ENCODE data around the gene IL12B.
A peak's percentile ranks its signal among the peaks of the same experiment; 100 is the strongest.

Gene IL12B

DNA sequence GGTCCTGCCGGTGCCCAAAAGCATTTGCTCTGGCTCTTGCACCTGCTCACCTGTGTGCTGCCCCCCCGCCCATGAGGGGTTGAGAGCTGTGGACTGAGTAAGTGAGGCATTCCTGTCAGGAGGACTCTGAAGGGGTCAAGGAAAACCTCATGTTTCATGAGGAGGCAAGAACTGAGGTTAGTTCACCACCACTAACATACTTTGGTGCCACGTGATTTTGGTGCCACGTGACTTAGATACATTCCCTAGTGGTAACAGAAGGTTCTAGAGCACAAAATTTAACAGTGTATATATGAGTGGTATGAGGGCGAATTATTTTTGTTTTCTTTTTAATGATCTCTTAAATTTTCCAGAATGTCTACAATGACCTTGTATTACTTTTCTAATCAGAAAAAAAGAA, 6.3 kb upstream of the IL12B start:
- Histone ChIP-seq H3K27ac (replicated peaks; ENCODE audit: low read length) (no peak overlapping the region), H3K14ac (ENCODE audit: low read length) (no peak overlapping the region), H2BK12ac (ENCODE audit: low read length) (no peak overlapping the region), H2AFZ (ENCODE audit: low read length) (no peak overlapping the region), H3K18ac (ENCODE audit: low read length) (no peak overlapping the region), H3K23ac (ENCODE audit: low read depth, low read length, poor library complexity) (no peak overlapping the region), H4K8ac (ENCODE audit: low read depth, low read length) (no peak overlapping the region), H3K79me1 (ENCODE audit: low read depth, low read length) (no peaks in the 10 kb centered on the region), H2BK15ac (ENCODE audit: low read length) (no peak overlapping the region), H3K4me1 (ENCODE audit: control insufficient read depth in 2 of 2, insufficient read depth in 1 of 2, low read depth in 1 of 2, low read length in 2 of 2) (no peaks in the 10 kb centered on the region), H3K27me3 (ENCODE audit: control insufficient read depth in 3 of 3, insufficient read depth in 3 of 3, low read depth in 1 of 3, low read length in 3 of 3) (peaks cover 0 to 10% (median 0%) of the 10 kb centered on the region in 3 experiments), H3K9ac (ENCODE audit: low read depth, low read length, poor library complexity) (no peak overlapping the region), H3K4ac (ENCODE audit: low read length) (no peak overlapping the region), H3K4me3 (ENCODE audit: low read length in 2 of 2) (no peak overlapping the region), H4K91ac (ENCODE audit: low read depth, low read length, poor library complexity) (no peak overlapping the region), H2BK120ac (ENCODE audit: low read depth, low read length) (no peak overlapping the region), H3K9me3 (replicated peaks in 1 of 2; ENCODE audit: control insufficient read depth in 2 of 2, insufficient read depth in 1 of 2, low read depth in 1 of 2, low read length in 2 of 2) (no peaks in the 10 kb centered on the region), H2AK5ac (ENCODE audit: low read depth, low read length) (no peak overlapping the region), H3K4me2 (ENCODE audit: insufficient read depth, low read length, poor library complexity, severe bottlenecking) (no peak overlapping the region), H3K36me3 (replicated peaks in 1 of 2; ENCODE audit: control insufficient read depth in 2 of 2, insufficient read depth in 2 of 2, low read length in 2 of 2) (no peaks in the 10 kb centered on the region), H2BK5ac (ENCODE audit: low read length) (no peak overlapping the region)
- no peak for DNase-seq (ENCODE audit: low spot score)
- no CpG with 5 or more reads among the region's 5 CpGs for WGBS, 2 donors (ENCODE audit: extremely low coverage in 2 of 2, insufficient read length in 2 of 2, insufficient replicate concordance in 1 of 2)

DNA sequence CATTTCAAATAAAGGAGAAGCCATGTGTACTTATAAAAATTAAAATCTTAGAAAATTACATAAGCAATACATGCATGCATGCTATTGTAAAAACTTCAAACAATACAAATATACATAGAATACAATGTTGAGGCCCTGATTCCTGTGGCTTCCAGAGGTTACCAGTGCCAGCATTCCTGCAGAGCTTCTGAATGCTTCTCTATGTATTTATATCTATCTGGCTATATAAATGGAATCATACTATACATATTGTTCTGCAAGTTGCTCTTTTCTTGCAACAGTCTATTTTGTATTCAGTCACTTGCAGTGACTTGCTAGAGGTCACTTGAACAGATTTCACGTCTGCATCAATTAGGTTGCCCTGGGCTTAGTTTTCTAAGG, 3.2 kb upstream of the IL12B start:
- Histone ChIP-seq H3K4ac (ENCODE audit: low read length) (no peak overlapping the region), H4K8ac (ENCODE audit: low read depth, low read length) (no peak overlapping the region), H4K91ac (ENCODE audit: low read depth, low read length, poor library complexity) (no peak overlapping the region), H2BK15ac (ENCODE audit: low read length) (no peak overlapping the region), H3K36me3 (replicated peaks in 1 of 2; ENCODE audit: control insufficient read depth in 2 of 2, insufficient read depth in 2 of 2, low read length in 2 of 2) (no peaks in the 10 kb centered on the region), H2AK5ac (ENCODE audit: low read depth, low read length) (no peak overlapping the region), H3K4me2 (ENCODE audit: insufficient read depth, low read length, poor library complexity, severe bottlenecking) (no peak overlapping the region), H3K79me1 (ENCODE audit: low read depth, low read length) (no peaks in the 10 kb centered on the region), H2AFZ (ENCODE audit: low read length) (no peak overlapping the region), H3K14ac (ENCODE audit: low read length) (no peak overlapping the region), H2BK12ac (ENCODE audit: low read length) (no peak overlapping the region), H3K27me3 (ENCODE audit: control insufficient read depth in 3 of 3, insufficient read depth in 3 of 3, low read depth in 1 of 3, low read length in 3 of 3) (peaks cover 0 to 32% (median 0%) of the 10 kb centered on the region in 3 experiments), H3K4me1 (ENCODE audit: control insufficient read depth in 2 of 2, insufficient read depth in 1 of 2, low read depth in 1 of 2, low read length in 2 of 2) (peaks cover 0 to 1% of the 10 kb centered on the region in 2 donors), H3K18ac (ENCODE audit: low read length) (no peak overlapping the region), H3K9me3 (replicated peaks in 1 of 2; ENCODE audit: control insufficient read depth in 2 of 2, insufficient read depth in 1 of 2, low read depth in 1 of 2, low read length in 2 of 2) (no peaks in the 10 kb centered on the region), H2BK5ac (ENCODE audit: low read length) (no peak overlapping the region), H3K23ac (ENCODE audit: low read depth, low read length, poor library complexity) (no peak overlapping the region), H3K4me3 (ENCODE audit: low read length in 2 of 2) (no peak overlapping the region), H2BK120ac (ENCODE audit: low read depth, low read length) (no peak overlapping the region), H3K9ac (ENCODE audit: low read depth, low read length, poor library complexity) (no peak overlapping the region), H3K27ac (replicated peaks; ENCODE audit: low read length) (no peak overlapping the region)
- no peak for DNase-seq (ENCODE audit: low spot score)
- WGBS, 2 donors (ENCODE audit: extremely low coverage in 2 of 2, insufficient read length in 2 of 2, insufficient replicate concordance in 1 of 2) = no CpG with 5 or more reads among the region's 1 CpG

DNA sequence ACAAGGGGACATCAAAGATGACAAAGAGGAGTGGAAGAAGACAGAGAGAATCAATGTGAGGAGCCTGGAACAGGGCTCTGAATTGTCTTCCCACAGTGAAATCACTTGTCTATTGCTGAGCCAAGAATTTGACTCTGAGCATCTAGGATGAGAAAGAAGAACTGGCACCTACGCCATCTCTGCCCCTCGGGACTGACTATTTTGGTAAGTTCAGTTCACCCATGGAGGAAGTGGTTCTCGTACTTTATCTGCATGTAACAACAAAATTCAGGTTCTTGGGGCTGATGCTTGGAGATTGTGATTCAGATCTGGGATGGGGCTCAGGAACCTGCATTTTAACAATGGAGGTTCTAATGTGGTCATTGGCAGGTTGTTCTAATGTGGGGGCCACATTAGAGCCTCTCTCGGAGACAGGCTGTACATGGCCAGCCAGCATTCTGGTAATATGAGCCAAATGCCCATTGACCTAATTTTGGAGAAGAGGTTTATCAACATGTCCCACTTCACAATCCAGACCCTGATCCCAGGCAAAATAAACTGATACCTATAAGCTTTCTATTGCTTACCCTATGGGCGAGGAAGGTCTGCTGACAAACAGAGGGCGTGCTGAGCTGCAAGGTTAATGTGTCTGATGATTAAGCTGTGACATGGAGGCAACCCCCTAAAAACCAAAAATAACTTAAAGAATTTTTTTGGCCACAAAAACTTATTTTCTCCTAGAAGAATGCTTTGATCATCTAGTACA, 2.7 kb upstream of the IL12B start:
- Histone ChIP-seq H3K4me3 (ENCODE audit: low read length in 2 of 2) (no peak overlapping the region), H2AFZ (ENCODE audit: low read length) (no peak overlapping the region), H3K23ac (ENCODE audit: low read depth, low read length, poor library complexity) (no peak overlapping the region), H3K4ac (ENCODE audit: low read length) (no peak overlapping the region), H2BK12ac (ENCODE audit: low read length) (no peak overlapping the region), H3K4me2 (ENCODE audit: insufficient read depth, low read length, poor library complexity, severe bottlenecking) (no peak overlapping the region), H3K18ac (ENCODE audit: low read length) (no peak overlapping the region), H2BK5ac (ENCODE audit: low read length) (no peak overlapping the region), H3K4me1 (ENCODE audit: control insufficient read depth in 2 of 2, insufficient read depth in 1 of 2, low read depth in 1 of 2, low read length in 2 of 2) (peaks cover 0 to 1% of the 10 kb centered on the region in 2 donors), H3K9me3 (replicated peaks in 1 of 2; ENCODE audit: control insufficient read depth in 2 of 2, insufficient read depth in 1 of 2, low read depth in 1 of 2, low read length in 2 of 2) (no peaks in the 10 kb centered on the region), H2BK120ac (ENCODE audit: low read depth, low read length) (no peak overlapping the region), H2BK15ac (ENCODE audit: low read length) (no peak overlapping the region), H4K91ac (ENCODE audit: low read depth, low read length, poor library complexity) (no peak overlapping the region), H3K9ac (ENCODE audit: low read depth, low read length, poor library complexity) (no peak overlapping the region), H4K8ac (ENCODE audit: low read depth, low read length) (no peak overlapping the region), H3K14ac (ENCODE audit: low read length) (no peak overlapping the region), H3K27ac (replicated peaks; ENCODE audit: low read length) (no peak overlapping the region), H3K36me3 (replicated peaks in 1 of 2; ENCODE audit: control insufficient read depth in 2 of 2, insufficient read depth in 2 of 2, low read length in 2 of 2) (no peaks in the 10 kb centered on the region), H3K79me1 (ENCODE audit: low read depth, low read length) (no peaks in the 10 kb centered on the region), H2AK5ac (ENCODE audit: low read depth, low read length) (no peak overlapping the region), H3K27me3 (ENCODE audit: control insufficient read depth in 3 of 3, insufficient read depth in 3 of 3, low read depth in 1 of 3, low read length in 3 of 3) (peaks cover 0 to 37% (median 0%) of the 10 kb centered on the region in 3 experiments)
- DNase-seq (ENCODE audit: low spot score) = no peak
- no CpG with 5 or more reads among the region's 6 CpGs for WGBS, 2 donors (ENCODE audit: extremely low coverage in 2 of 2, insufficient read length in 2 of 2, insufficient replicate concordance in 1 of 2)

- Histone ChIP-seq H3K4me3 (ENCODE audit: low read length in 2 of 2) (peak overlapping the region; percentile 43 to 82), H3K23ac (ENCODE audit: low read depth, low read length, poor library complexity) (peak overlapping the region; percentile 5), H3K4me2 (ENCODE audit: insufficient read depth, low read length, poor library complexity, severe bottlenecking) (peak overlapping the region; percentile 87), H3K4ac (ENCODE audit: low read length) (no peak overlapping the region), H3K27ac (replicated peaks; ENCODE audit: low read length) (no peak overlapping the region), H3K9ac (ENCODE audit: low read depth, low read length, poor library complexity) (peak overlapping the region; percentile 74), H2AK5ac (ENCODE audit: low read depth, low read length) (no peak overlapping the region), H4K91ac (ENCODE audit: low read depth, low read length, poor library complexity) (no peak overlapping the region), H2BK5ac (ENCODE audit: low read length) (no peak overlapping the region), H3K9me3 (replicated peaks in 1 of 2; ENCODE audit: control insufficient read depth in 2 of 2, insufficient read depth in 1 of 2, low read depth in 1 of 2, low read length in 2 of 2) (no peaks in the 10 kb centered on the region), H2BK15ac (ENCODE audit: low read length) (peak overlapping the region; percentile 19), H2BK12ac (ENCODE audit: low read length) (no peak overlapping the region), H2AFZ (ENCODE audit: low read length) (peak overlapping the region; percentile 97), H3K18ac (ENCODE audit: low read length) (peak overlapping the region; percentile 96), H4K8ac (ENCODE audit: low read depth, low read length) (no peak overlapping the region), H3K79me1 (ENCODE audit: low read depth, low read length) (no peaks in the 10 kb centered on the region), H3K27me3 (ENCODE audit: control insufficient read depth in 3 of 3, insufficient read depth in 3 of 3, low read depth in 1 of 3, low read length in 3 of 3) (peaks cover 0 to 46% (median 0%) of the 10 kb centered on the region in 3 experiments), H3K14ac (ENCODE audit: low read length) (no peak overlapping the region), H3K36me3 (replicated peaks in 1 of 2; ENCODE audit: control insufficient read depth in 2 of 2, insufficient read depth in 2 of 2, low read length in 2 of 2) (no peaks in the 10 kb centered on the region), H2BK120ac (ENCODE audit: low read depth, low read length) (no peak overlapping the region), H3K4me1 (ENCODE audit: control insufficient read depth in 2 of 2, insufficient read depth in 1 of 2, low read depth in 1 of 2, low read length in 2 of 2) (peaks cover 0 to 1% of the 10 kb centered on the region in 2 donors)
- no CpG with 5 or more reads among the region's 50 CpGs for WGBS, 2 donors (ENCODE audit: extremely low coverage in 2 of 2, insufficient read length in 2 of 2, insufficient replicate concordance in 1 of 2)
- peak; percentile 52 for DNase-seq (ENCODE audit: low spot score)
Measured at GRCh38 chr5:159331093-159331973, 1.0 kb upstream of the IL12B start.
